PFSK-1 (cell line): ENCODE results near the gene USP32.

Source experiments
- FOXP2 ChIP-seq: optimal IDR thresholded peaks from 2 replicates; pipeline ENCODE3; 2011; ENCODE audit warnings: borderline replicate concordance, control low read depth, inconsistent platforms; ENCODE audit not compliant: insufficient read depth; ENCODE audit errors: extremely low read length, extremely low read depth
- POLR2AphosphoS5 ChIP-seq: IDR thresholded peaks from 2 replicates; pipeline ENCODE4 v1.6.1; 2012; ENCODE audit warnings: low read depth, mild to moderate bottlenecking, control low read depth, low read length, moderate library complexity
- REST ChIP-seq, 2 experiments: IDR thresholded peaks; 2 replicates each; pipeline versions ENCODE4 v1.6.1 to v1.8.0; 2011 to 2012; ENCODE audit warnings: low read depth in 2 of 2, low read length in 2 of 2, control low read depth in 1 of 2, inconsistent platforms in 1 of 2, mild to moderate bottlenecking in 1 of 2, moderate library complexity in 1 of 2; ENCODE audit not compliant: insufficient read depth in 1 of 2
- SIN3A ChIP-seq: IDR thresholded peaks from 2 replicates; pipeline ENCODE4 v1.6.1; 2012; ENCODE audit warnings: mild to moderate bottlenecking, low read length, moderate library complexity, borderline replicate concordance; ENCODE audit not compliant: insufficient read depth
- TAF1 ChIP-seq: IDR thresholded peaks from 2 replicates; pipeline ENCODE4 v1.6.1; 2012; ENCODE audit warnings: low read length, control low read depth, borderline replicate concordance; ENCODE audit not compliant: insufficient read depth

The USP32 gene

GRCh38 chr17:60401819-60402218 is 9.9 kb upstream of the USP32 start:
- TF ChIP-seq FOXP2 (no peak), TAF1 (no peak)

GRCh38 chr17:60398227-60398959 is 6.5 kb upstream of the USP32 start:
- no peak for TF ChIP-seq REST (IDR thresholded peaks at IDR 0.05; ENCODE audit: insufficient read depth in 1 of 2, low read depth in 2 of 2, low read length in 2 of 2)
- TF ChIP-seq SIN3A: no peak
- no peak for TF ChIP-seq POLR2AphosphoS5
- TF ChIP-seq FOXP2: no peak
- TF ChIP-seq TAF1: no peak

DNA sequence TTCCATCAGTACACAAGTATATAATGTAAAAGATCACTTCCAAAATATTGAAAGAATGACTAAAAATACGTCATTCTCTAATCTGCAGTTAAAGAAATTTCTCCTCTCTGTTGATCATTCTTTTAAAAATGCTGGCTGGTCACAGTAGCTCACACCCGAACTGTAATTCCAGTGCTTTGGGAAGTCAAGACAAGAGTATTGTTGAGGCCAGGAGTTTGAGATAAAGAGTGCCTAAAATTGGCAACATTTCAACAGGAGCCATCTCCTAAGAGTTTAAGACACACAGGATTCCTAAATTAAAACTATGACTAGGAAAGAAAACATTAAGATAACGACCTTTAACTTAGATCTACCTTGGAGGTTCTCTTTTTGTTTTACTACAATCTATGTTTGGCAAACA is 4.5 kb upstream of the USP32 start:
- TF ChIP-seq REST (IDR thresholded peaks at IDR 0.05; ENCODE audit: insufficient read depth in 1 of 2, low read depth in 2 of 2, low read length in 2 of 2) (no peak), TAF1 (no peak), POLR2AphosphoS5 (no peak), FOXP2 (no peak), SIN3A (no peak)

DNA sequence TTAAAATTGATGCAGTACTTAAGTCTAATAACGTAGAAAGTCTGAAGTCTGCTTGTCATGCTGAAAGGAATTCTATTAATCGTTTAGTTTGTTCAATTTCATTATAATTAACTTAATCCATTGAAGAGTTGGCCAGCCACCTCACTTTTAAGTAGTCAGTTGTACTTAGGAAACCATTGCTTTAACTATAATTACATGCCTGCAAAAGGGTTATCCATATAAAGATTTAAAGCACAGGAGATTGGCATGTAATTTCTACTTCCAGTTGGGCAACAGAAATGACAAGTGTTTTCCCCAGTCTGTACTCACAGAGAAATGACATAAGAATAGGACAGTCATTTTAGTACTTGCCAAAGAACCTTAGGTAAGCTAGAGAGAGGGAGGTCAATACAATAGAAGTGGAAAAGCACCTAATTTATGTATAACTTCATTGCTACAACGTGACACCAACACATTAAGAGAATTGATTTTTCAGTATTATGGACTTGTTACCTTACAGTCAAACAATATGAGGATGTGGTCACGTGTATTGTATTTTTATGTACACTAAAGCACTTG is 3.7 kb upstream of the USP32 start:
- TF ChIP-seq REST (IDR thresholded peaks at IDR 0.05; ENCODE audit: insufficient read depth in 1 of 2, low read depth in 2 of 2, low read length in 2 of 2): no peak
- no peak for TF ChIP-seq TAF1
- TF ChIP-seq FOXP2: no peak
- no peak for TF ChIP-seq POLR2AphosphoS5
- TF ChIP-seq SIN3A: no peak

- TF ChIP-seq REST (IDR thresholded peaks at IDR 0.05; ENCODE audit: insufficient read depth in 1 of 2, low read depth in 2 of 2, low read length in 2 of 2): no peak
- no peak for TF ChIP-seq FOXP2
- no peak for TF ChIP-seq SIN3A
- no peak for TF ChIP-seq TAF1
- no peak for TF ChIP-seq POLR2AphosphoS5
Observed at GRCh38 chr17:60393840-60394723, 2.1 kb upstream of the USP32 start.
